Activated gamma-delta T cell (primary cell): ENCODE results near the gene ZNF385C.

Experiments used
- DNase-seq: peaks from one replicate; lab custom pipeline; 2025; lab: John Stamatoyannopoulos, UW

Gene ZNF385C

DNA sequence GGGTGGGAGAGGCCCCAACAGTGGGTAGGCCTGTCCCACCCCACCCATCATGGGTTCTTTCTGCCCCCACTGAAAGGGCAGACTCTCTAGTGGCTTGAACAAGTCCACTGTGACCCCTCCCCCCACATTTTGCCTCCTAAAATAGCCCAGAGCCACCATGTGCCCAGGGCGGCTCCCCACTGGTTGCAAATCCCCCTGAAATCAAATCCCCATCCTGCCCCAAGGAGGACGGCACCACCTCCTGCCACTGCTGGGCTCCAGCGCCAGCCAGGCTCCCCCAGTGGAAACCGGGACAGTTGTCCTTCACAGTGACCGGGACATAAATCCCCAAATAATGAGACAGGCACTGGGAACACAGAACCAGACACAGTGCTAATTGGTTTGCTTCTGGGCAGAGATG lies 20.5 kb downstream of the ZNF385C start:
- no peak for DNase-seq

DNA sequence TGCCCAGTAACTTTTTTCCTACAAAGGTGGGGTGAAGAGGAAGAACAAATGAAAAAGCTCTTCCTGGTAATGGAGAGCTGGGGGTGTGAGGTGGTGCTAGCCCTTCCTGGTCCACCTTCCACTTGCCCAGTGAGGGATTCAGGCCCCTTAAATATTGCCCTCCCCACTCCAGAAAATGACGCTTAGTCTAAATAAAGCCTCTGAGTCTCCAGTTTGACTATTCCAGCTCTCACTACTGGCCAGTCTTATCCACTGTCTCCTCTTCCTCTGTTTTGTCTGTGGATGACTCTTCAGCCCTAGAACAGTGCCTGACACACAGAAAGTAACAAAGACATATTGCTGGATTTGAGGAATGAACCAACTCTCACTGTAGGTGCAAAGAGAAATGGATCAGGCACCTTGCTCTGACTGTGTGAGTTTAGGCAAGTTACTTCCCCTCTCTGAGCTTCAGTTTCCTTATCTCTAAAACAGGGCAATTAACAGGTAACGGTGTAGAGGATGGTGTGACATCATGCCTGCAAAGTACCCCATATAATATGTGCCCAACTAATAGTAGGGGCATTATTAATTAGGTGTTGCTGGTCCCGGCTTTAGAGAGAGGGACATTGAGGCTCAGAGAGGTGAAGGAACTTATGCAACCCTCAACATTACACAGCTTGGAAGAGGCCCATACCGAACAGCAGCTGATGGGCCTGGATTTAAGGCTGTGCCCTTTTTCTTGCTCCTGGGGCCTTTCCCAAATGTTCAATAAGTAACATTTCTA lies 21.3 kb downstream of the ZNF385C start:
- no peak for DNase-seq

DNA sequence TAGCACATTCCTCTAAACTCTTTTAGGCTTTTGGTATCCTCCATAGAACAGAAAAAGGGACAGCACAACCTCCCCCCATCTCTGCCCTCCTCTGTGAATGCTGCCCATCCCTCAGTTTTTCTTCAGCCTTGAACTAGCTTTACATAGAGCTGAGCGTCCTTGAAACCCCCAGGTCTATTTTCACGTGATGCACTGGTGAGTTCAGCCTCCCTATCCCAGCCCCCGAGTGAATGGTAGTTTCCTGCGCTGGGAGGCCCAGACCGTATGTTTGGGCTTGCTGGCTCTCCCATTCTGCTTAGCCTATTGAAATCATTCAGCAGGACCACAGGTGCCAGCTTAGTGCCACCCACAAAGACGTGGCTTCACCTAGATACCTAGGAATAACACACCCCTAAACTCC lies 22.5 kb downstream of the ZNF385C start:
- no peak for DNase-seq

DNA sequence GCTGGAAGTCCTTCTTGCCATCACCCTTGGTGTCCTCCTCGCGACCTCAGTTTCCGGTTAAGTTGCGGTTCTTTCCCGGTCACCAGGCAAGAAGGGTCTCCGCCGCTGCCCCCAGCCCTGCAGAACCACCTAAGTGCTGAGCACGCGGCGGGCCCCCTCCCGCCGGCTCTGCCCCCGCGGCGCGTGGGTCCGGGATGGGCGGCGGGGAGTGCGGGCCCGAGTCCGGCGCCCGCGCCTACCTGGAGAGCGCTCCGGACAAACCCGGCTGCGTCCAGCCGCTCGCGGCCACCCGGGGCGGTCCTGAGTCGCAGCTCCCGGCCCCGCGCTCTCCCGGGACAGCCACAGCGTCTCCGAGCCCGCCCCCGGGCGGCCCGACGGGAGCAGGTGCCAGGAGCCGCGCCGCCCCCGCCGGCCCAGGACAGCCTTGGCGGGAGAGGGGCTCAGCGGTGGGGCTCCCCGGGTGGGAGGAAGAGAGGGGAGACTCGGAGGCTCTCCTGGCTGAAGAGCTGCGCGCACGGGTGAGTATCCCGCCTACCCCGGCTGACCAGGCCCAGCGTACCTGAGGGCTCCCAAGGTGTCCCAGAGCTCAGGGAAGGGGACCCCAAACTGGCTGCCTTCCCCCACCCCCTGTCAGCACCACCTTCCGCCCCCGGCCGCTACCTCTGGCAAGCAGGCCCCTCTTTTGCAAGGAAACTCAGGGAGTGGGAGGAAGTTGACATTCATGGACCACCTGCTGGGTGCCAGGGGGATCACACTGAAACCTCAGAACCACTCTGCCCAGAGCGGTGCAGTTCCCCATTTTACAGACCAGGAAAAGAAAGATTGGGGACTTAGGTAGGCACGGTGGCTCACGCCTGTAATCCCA lies 25.7 kb downstream of the ZNF385C start:
- DNase-seq, result no peak

DNA sequence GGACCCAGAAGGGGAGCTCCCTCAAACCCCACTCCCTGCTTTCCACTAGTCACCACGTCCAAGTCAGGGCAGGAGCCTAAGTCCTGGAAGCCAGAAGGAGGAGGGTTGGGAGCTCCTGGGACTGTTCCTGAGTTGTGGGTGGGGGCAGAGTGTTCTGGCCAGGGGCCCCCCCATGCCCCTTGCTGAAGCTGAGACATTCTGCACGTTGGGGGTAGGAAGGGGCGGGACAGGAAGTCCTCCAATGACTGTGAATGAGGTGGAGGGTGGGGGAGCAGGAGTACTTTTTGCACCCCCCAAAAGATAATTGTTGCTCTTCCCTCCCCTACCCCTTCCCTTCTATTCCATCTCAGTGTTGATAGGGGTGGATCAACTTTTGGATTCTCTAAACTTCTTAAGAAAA lies 26.5 kb downstream of the ZNF385C start:
- DNase-seq, result no peak

DNA sequence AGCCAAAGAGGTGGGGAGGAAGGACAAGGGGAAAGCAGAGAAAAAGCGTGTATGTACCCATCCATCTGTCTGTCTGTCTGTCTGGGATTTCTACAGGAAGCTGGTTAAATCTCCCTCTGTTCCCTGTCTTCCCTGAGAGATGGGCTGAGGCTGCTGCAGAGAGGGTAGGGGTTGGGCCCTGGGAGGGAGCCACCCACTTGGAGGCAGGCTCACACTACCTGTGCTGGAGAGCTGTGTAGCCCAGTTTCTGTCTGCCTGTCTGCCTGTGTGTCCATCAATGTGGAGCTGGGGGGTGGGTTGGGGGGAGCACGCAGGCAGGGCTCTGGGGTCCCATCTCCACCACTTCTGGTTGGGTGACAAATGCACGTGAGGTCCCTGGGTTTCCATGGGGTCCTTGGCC lies 29.3 kb downstream of the ZNF385C start:
- no peak for DNase-seq

DNA sequence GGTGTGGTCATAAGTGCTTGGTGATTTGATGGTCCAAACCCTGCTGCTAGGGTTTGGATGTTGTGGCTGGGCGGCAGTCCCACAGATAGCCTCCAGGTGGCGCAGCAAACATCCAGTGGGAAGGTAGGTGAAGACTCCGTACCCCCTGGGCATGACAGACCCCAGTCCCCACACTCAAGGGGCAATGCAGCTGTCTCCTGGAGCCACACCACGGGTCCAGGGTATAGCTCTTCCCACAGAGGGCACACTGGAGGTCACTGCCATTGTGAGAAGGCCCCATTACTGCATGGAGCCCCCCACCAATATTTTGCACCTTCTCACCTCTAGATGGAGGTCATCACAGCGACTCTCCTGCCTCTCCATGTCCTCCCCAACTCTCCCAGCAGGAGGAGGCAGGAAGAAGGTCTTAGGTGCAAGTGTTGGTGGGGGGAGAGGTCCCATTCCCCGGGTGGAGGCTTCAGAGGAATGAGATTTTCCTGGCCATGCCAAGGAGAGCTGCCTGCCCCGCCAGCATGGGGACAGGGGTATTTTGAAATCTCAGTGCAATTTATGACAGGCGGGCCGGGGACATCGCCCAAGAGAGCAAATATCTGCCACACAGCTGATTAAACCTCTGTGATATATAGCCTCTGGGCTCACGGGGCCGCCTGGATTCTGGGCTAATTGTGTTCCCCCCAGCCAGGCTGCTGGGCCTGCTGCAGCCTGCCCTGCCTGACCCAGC lies 30.7 kb downstream of the ZNF385C start:
- DNase-seq, result no peak

DNA sequence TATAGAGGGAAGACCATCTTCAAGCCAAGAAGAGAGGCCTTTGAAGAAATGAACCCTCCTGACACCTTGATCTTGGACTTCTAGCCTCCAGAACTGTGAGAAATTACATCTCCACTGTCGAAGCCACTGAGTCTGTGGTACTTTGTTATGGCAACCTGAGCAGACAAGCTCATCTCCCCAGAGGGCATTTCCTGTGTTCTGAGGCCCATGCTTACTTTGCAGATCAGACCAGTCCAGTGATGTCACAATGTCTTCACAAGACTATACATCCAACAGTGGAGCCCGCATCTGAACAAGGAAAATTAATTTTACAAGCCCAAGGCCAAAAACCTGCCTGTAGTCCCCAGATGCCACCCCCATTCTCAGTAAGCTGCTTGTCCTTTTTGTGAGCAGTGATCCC lies 33.1 kb downstream of the ZNF385C start:
- DNase-seq, result no peak

DNA sequence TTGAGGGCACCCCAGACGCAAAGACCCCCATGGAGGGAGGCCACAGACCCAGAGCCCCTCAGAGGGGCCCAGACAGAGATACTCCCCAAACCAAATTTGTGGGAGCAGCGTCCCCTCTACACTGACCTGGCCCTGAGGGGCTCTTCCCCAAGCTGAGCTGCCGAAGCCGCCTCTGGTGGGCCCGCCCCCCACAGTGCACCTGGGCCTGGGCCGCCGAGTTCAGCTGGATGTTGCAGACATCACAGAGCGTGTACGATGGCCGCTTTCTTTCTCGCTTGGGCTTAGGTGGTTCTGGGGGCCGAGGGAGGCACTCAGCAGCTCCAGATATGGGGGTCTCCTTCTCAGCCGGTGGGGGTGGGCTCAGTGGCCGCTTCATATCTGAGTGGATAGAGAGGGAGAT lies 35.6 kb downstream of the ZNF385C start:
- DNase-seq, result no peak

DNA sequence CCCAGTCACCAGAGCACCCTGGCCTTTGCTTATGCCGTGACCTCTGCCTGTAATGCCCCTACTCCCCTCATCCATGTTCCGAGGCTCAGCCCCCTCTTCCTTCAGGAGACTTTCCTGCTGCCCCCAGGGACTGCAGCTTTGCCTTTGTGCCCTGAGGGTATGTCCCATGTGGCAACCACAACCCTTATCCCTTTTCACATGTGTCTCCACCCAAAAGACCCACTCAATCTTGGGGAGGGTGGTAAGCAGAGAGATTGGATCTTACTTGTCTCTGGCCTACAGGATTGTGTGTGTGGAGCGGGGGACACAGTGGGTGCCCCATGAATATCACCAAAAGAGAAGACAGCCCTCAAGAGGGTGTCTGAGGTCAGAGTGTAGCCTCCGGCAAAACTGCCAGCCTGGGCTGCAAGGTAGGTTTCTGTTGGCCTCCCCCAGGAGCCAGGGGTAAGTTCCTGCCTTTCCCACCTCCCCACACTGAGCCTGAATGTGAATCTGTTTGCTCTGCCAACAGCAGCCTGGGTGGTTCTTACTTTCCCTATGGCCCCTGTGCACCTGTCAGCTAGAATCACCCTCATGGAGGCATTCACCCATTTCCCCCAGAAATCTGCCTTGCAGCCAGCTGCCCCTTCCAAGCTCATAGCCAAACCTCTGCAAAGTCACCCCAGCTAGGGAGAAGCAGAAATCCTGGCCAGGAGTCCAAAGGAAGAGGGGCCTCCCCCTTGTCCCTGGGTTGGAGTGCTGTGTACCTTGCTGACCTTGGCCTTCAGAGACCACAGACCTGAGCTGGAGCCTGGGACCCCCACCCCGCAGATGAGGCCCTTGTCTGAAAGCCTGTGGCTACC lies 36.4 kb downstream of the ZNF385C start:
- DNase-seq, result no peak

DNA sequence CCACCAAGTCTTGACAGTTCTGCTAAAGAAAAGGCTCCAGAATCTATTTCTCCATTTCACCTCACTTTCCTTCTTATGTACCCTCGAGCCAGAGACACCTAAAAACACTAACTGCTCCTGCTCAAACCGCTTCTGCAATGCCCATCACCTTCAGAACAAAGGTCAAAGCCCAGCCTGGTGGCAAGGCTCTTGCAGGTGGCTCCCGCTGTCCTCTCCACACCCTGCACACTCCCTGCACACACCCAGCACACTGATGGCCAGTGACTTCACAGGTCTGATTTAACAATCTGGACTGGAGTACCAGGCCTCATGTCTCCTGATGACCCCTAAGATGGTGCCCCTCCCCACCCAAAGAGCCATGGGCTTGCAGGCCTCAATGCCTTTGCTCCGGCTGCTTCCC lies 38.0 kb downstream of the ZNF385C start:
- no peak for DNase-seq

DNA sequence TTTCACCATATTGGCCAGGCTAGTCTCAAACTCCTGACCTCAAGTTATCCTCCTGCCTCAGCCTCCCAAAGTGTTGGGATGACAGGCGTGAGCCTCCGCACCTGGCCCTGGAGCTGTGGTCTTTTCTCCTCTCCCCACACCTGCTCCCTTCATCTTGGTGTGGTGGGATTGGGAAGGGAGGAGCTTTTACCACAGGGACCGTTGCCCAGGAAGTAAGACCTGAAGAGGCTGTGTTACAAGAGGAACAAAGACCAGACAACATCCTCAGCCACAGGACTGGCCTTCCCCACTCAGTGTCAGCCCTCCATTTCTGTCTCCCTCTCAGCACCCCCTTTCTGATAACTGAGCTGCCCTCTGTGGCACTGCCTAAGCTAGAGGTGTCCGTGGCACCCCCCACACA lies 38.5 kb downstream of the ZNF385C start:
- DNase-seq, result no peak

DNA sequence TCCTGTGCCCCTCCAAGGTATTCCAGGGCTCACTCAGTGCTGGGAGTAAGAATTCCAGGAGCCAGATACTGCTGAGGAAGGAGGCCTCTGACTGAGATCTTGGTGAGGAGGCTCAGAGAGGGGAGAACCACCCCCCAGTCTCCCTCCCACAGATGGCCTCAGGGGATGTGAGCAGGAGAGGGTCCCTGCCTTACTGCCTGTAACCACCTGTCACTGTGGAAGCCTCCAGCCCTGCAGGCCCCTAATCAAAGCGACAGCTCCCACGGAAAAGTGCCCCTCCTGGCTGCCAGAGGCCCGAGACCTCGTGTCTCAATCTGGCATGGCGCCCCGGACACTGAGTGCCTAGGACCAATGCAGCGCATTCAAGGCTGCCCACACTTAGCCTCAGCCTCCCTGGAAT lies 40.2 kb downstream of the ZNF385C start:
- no peak for DNase-seq

DNA sequence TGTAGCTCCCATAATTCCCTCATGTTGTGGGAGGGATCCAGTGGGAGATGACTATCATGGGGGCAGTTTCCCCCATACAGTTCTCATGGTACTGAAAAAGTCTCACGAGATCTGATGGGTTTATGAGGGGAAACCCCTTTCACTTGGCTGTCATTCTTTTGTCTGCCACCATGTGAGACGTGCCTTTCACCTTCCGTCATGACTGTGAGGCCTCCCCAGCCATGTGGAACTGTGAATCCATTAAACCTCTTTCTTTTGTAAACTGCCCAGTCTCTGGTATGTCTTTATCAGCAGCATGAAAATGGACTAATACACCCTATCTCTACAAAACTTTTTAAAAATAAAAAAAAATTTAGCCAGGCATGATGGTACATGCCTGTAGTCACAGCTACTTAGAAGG lies 41.6 kb downstream of the ZNF385C start:
- no peak for DNase-seq

DNA sequence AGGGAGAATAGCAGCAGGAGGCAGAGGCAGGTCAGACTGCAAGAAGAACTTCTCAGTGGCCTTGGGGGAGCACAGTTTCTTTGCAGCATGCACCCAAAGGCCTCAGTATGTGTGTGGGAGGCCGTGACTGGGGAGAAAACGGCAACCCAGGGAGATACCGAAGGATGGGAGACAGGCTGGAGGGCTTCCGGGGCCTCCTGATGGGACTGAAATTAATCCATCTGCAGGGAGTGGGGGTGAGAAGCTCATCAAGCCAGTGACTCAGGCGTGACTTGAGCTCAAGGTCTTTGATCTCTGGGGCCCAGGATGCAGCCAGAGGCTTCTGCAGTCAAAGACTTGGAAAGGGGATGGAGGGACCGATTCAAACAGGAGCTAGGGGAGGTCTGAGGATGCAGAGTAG lies 42.8 kb downstream of the ZNF385C start:
- no peak for DNase-seq

DNA sequence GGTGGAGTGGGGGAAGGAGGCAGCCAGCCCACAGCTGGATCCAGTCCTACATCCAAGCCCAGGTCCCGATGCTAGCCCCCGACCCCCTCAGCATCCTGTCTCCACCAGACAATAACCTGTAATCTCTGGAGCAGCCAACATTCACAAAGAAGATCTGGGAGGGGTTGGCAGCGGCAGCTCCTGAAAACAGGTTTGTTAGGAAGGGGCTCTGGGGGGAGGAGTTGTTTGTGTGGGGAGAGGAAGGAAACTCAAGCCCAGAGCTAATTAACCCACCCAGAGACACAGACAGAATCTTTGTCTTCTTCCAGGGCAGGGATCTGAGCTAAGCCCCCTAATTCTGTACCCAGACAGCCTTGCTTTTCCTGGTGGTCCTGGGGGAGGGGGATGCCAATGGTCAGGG lies 43.2 kb downstream of the ZNF385C start:
- no peak for DNase-seq

DNA sequence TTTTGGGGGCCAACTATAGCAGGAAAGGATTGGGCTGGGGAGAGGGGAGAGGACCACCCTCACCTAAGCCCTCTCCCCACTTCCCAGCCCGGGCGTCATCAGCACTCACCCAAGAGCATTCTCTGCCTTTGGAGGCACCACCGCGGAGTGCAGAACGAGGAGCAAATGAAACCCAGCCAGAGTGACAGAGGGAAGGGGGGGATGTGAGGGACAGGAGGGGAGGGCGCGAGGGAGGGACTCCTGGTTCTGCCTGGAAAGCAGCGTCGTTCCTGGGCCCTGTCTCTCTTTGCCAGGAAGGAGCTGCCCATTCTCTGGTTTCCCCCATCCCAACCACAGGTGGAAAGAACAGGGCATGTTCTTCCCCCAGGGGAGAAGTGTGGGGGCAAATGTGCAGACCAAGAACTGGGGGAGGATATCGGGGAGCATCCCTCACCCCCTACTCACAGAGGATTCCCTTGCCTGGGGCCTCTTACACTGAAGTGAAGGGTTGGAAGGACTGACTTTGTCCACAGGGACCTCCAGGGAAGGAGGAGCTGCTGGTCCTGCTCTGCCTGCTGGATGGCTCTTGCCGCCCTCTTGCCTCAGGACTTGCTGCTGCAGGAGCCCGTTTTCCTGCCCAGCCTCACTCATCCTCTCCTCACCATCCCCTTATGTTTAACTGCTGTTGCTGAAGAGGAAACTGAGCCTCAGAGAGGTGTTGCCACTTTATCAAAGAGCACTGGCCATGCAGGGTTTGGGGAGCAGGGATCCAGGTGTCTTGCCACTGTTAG lies 44.4 kb downstream of the ZNF385C start:
- no peak for DNase-seq

DNA sequence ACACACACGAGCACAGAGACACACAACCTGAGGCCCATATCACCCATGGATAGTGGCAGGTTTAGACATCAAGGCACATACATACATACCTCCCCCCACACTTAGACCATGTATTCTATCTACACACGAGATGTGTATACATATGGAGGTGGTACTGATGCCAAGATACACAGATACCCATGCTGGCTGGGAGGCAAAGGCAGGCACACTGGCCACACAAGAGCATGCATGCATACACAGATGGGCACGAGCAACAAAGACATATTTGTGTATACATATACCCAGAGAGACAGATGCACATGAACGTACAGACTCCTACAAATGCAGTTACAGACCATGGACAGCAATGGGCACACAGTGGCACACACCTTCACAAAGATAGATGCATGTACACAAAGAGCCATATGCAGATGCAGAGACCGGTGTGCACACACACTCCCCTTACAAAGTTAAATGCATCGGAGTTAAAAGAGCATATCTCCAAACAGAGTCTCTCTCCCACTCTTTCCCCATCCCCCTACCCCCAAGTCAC lies 45.9 kb downstream of the ZNF385C start:
- no peak for DNase-seq

DNA sequence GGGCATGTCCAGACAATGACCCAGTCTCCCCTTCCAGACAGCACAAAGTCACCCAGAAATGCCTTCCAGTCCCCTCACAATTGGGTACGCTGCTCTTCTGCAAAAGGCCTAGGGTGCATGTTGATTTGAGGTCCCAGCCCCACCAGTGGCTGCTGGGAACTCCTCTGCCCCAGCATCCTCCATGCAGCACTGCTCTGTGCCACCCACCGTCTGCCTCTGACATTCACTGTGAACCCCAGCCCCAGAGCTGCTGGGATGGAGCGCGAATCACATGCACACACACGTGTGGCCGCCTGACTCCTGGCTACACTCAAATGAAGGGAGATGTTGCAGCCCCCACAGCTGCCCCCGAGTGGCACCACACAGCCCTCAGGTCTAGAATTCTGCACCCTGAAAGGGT lies 46.6 kb downstream of the ZNF385C start:
- no peak for DNase-seq

DNA sequence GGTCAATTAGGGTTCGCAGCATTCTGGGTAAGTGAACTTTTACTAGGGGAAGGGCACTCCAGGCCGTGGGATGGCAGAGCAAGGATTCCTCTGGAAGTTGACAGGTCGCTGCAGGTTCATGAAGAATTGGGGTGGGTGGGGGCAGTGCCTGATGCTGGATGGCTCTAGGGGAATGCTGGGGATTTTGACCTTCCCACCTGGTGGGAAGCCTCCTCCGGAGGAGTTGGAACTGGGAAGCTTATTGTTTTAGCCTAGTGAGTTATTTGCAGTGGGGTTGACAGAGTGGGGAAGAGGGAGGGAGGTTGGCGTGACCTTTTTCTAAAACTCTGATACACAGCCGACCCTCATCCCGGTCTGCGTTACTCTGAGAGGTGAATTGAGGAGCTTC lies 47.3 kb downstream of the ZNF385C start:
- no peak for DNase-seq
